ENCODE results near the gene MED17.

The MED17 gene

DNA sequence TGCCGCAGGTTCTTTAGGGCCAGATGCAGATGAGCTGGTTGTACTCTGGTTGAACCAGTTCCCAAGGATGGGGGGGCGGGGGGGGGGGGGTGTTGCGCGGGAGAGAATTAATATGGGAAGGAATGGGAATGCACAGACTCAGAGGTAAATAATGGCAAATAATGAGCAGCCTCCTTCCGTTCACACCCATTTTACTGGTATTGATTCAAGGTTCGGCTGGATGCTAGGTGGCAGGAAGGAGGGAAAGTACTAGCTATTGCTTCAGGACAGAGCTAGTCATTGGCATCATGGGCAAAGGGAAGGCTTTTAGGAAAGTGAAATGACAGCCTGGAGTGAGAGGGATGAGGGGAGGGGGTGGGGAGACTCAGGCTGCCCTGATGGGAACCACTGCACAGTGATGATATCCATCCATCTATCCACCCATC lies 66.5 kb downstream of the MED17 start, which contains the start of gene VSTM5:
Gene VSTM5 (minus strand): TSS at position 25 of the 425 bp plus-strand sequence. CDS start 116 bp downstream, outside the sequence.
- no peak for DNase-seq

- DNase-seq, result no peak
These were observed 68.2 kb downstream of the MED17 start for GRCh38 chr11:93852242-93852641.

- DNase-seq, result no peak
These were observed 73.5 kb downstream of the MED17 start for GRCh38 chr11:93857413-93858120.

GRCh38 chr11:93858121-93858775 lies 74.2 kb downstream of the MED17 start:
- DNase-seq, result no peak

DNA sequence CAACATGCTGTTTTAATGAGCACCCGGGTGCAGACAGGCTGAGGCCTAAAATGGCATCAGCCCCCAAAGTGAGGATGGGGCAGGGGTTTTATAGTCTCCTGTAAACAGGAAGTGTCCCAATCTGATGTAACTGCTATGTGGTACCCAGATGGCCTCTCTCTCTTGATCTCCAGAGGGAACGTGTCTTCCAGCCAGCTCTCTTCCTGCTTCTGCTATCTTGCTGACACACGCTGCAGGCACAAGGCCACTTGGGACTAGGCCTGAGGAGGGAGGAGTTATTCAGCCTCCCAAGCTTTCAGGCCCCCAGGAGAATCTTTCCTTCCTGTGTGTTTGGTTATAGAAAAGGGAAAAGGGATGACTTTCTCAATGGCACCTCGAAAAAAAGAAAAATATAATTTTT lies 77.7 kb downstream of the MED17 start:
- DNase-seq, result no peak

All from inflammatory macrophage treated with lipopolysaccharide for 1 hour (primary cell).